SH-SY5Y (cell line): ENCODE data around the gene CTBP1.

Experiments used
- GATA2 ChIP-seq: IDR thresholded peaks from 2 replicates; pipeline ENCODE4 v1.6.1; 2011; ENCODE audit warnings: mild to moderate bottlenecking, low read depth, low read length
- GATA3 ChIP-seq: IDR thresholded peaks from 2 replicates; pipeline ENCODE4 v1.6.1; 2011; ENCODE audit warnings: low read depth, mild to moderate bottlenecking, low read length, moderate library complexity

DNA sequence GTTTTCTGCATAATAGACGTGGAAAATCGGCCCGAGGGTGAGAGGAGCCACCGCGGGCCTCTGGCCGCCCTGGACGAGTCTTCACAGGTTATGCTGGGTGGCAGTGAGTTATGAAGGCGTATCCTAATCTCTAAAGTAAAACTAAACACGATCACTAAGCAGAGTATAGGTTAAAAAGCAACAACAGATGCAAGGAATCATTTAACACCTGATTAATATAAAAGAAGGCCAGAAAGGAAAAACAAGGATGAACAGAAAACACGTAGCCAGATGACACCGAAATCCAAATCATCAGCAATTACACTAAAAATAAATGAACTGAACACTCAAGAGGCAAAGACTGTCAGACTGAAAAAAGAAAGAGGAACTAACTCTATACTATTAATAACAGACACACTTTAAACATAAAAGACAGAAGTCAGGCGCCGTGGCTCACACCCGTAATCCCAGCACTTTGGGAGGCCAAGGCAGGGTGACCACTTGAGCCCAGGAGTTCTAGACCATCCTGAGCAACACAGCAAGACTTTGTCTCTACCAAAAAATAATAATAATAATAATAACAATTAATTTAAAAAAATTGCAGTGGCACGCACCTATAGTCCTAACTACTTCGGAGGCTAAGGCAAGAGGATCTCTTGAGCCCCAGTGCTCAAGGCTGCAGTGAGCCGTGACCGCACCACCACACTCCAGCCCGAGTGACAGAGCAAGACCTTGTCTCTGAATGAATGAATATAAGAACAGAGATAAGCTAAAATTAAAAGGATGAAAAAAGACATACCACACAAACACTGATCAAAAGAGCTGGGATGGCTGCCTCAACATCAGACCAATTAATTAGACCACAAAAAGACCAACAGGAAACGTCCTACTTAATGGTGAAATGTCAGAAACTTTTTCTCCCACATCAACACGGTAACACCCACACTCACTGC lies 30.0 kb downstream of the CTBP1 start:
- TF ChIP-seq GATA2, result no peak
- no peak for TF ChIP-seq GATA3
